GM23248 (cell line): ENCODE measurements around the gene GRAMD1A.

Experiments
- EZH2 ChIP-seq: fragments of 200-600 bp; sonication (generic); IDR thresholded peaks from 2 replicates; pipeline ENCODE4 v1.6.1; 2018; ENCODE audit warnings: antibody characterized with exemption, mild to moderate bottlenecking; ENCODE audit not compliant: insufficient read depth, poor library complexity, severe bottlenecking
- EZH2phosphoT487 ChIP-seq: fragments of 200-600 bp; sonication (generic); IDR thresholded peaks from 2 replicates; pipeline ENCODE4 v1.6.1; 2018; ENCODE audit warnings: antibody characterized with exemption, moderate library complexity, mild to moderate bottlenecking, low read depth; ENCODE audit not compliant: insufficient read depth

- TF ChIP-seq EZH2: no peak
- TF ChIP-seq EZH2phosphoT487: no peak
Measured at GRCh38 chr19:35008891-35009341, 8.8 kb downstream of the GRAMD1A start.
